Measurements from ENCODE around the gene SUCLG1. TPM values are rescaled to one million over a fixed set of nuclear protein-coding genes. Genes with fewer than 3 reads are reported as not detected.

SUCLG1 gene
- total RNA-seq, 1 donor from 2014 or later: 50.6 TPM

DNA sequence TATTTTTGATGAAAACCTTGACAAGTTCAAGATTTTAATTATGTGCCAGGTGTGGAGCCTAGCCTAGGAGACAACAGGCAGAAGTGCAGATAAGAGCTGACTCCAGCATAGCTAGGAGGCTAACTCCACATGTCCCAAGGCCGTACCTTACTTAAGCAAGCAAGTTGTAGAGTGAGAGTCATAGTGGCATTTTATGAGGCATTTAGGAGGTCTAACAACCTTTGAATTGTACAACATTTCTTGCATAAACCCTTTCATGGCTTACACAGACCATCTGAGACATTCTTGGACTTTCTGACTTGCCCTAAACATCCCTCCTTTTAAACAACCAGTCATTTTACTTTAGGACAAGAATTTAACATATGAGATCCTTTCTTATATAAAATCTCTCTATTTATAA is 8.3 kb upstream of the SUCLG1 start:
- TF ChIP-seq EZH2 (IDR thresholded peaks at IDR 0.05; ENCODE audit: insufficient read depth, low read length): no peak
- Mint-ChIP-seq H3K9me3 (ENCODE audit: unreplicated experiment) (peaks cover 23% of the 10 kb centered on the region), H3K27ac (ENCODE audit: unreplicated experiment) (no peak overlapping the region), H3K4me3 (ENCODE audit: unreplicated experiment) (no peak overlapping the region), H3K36me3 (ENCODE audit: low read depth, unreplicated experiment) (peaks cover 3% of the 10 kb centered on the region), H3K27me3 (ENCODE audit: low read depth, unreplicated experiment) (no peaks in the 10 kb centered on the region), H3K4me1 (ENCODE audit: low read depth, unreplicated experiment) (peaks cover 5% of the 10 kb centered on the region)
- Histone ChIP-seq H3K4me3 (ENCODE audit: insufficient read depth, low read depth, low read length) (no peak overlapping the region), H3K4me1 (ENCODE audit: insufficient read depth, low read length) (no peaks in the 10 kb centered on the region), H3K36me3 (ENCODE audit: insufficient read depth, low read length) (no peaks in the 10 kb centered on the region), H3K4me2 (ENCODE audit: low read length) (no peak overlapping the region), H3K27me3 (ENCODE audit: insufficient read depth, low read length) (no peaks in the 10 kb centered on the region), H3K9ac (ENCODE audit: low read length) (no peak overlapping the region), H4K20me1 (ENCODE audit: insufficient read depth, low read length) (no peaks in the 10 kb centered on the region), H3K9me3 (ENCODE audit: insufficient read depth, low read depth, low read length) (peaks cover 4% of the 10 kb centered on the region), H2AFZ (ENCODE audit: low read depth, low read length) (no peak overlapping the region), H3K27ac (ENCODE audit: low read depth, low read length) (no peak overlapping the region), H3K79me2 (ENCODE audit: insufficient read depth, low read length) (no peaks in the 10 kb centered on the region)
- no peak for FAIRE-seq
- no peak for DNase-seq (ENCODE audit: low read depth)

DNA sequence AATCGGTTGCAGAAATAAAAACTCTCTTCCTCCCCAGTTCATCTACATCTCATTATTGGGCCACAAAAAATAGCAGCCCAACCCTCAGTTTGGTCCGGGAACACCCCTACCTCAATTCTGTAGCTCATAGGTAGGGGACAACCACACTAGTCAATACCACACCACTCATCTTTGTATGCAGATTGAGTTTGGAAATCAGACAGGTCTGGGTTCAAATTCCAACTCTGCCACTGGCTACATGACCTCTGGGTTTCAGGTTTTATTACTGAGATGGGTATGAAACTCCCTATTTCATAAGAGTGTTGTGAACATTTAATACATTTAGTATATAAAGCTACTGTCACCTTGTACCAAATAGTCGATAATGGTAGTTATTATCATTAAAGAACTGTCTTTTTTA is 2.2 kb upstream of the SUCLG1 start:
- DNase-seq (ENCODE audit: low read depth) (no peak), FAIRE-seq (no peak)
- H4K20me1 ChIP-seq (ENCODE audit: insufficient read depth, low read length): peaks cover 16% of the 10 kb centered on the region
- peaks cover 26% of the 10 kb centered on the region for H3K79me2 ChIP-seq (ENCODE audit: insufficient read depth, low read length)
- no peaks in the 10 kb centered on the region for H3K9me3 ChIP-seq (ENCODE audit: insufficient read depth, low read depth, low read length)
- Mint-ChIP-seq H3K36me3 (ENCODE audit: low read depth, unreplicated experiment) (no peaks in the 10 kb centered on the region), H3K27me3 (ENCODE audit: low read depth, unreplicated experiment) (no peaks in the 10 kb centered on the region), H3K27ac (ENCODE audit: unreplicated experiment) (no peak overlapping the region), H3K9me3 (ENCODE audit: unreplicated experiment) (peaks cover 3% of the 10 kb centered on the region), H3K4me3 (ENCODE audit: unreplicated experiment) (no peak overlapping the region), H3K4me1 (ENCODE audit: low read depth, unreplicated experiment) (peaks cover 9% of the 10 kb centered on the region)
- no peak overlapping the region for H3K4me3 ChIP-seq (ENCODE audit: insufficient read depth, low read depth, low read length)
- no peaks in the 10 kb centered on the region for H3K27me3 ChIP-seq (ENCODE audit: insufficient read depth, low read length)
- H3K9ac ChIP-seq (ENCODE audit: low read length): no peak overlapping the region
- peaks cover 5% of the 10 kb centered on the region for H3K4me1 ChIP-seq (ENCODE audit: insufficient read depth, low read length)
- no peak overlapping the region for H3K27ac ChIP-seq (ENCODE audit: low read depth, low read length)
- H2AFZ ChIP-seq (ENCODE audit: low read depth, low read length): no peak overlapping the region
- TF ChIP-seq EZH2 (IDR thresholded peaks at IDR 0.05; ENCODE audit: insufficient read depth, low read length): no peak
- TF ChIP-seq, protein P1, sequence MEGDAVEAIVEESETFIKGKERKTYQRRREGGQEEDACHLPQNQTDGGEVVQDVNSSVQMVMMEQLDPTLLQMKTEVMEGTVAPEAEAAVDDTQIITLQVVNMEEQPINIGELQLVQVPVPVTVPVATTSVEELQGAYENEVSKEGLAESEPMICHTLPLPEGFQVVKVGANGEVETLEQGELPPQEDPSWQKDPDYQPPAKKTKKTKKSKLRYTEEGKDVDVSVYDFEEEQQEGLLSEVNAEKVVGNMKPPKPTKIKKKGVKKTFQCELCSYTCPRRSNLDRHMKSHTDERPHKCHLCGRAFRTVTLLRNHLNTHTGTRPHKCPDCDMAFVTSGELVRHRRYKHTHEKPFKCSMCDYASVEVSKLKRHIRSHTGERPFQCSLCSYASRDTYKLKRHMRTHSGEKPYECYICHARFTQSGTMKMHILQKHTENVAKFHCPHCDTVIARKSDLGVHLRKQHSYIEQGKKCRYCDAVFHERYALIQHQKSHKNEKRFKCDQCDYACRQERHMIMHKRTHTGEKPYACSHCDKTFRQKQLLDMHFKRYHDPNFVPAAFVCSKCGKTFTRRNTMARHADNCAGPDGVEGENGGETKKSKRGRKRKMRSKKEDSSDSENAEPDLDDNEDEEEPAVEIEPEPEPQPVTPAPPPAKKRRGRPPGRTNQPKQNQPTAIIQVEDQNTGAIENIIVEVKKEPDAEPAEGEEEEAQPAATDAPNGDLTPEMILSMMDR (IDR thresholded peaks at IDR 0.05; ENCODE audit: insufficient read depth, low read depth, low read length): no peak
- H3K4me2 ChIP-seq (ENCODE audit: low read length): no peak overlapping the region
- no peaks in the 10 kb centered on the region for H3K36me3 ChIP-seq (ENCODE audit: insufficient read depth, low read length)

DNA sequence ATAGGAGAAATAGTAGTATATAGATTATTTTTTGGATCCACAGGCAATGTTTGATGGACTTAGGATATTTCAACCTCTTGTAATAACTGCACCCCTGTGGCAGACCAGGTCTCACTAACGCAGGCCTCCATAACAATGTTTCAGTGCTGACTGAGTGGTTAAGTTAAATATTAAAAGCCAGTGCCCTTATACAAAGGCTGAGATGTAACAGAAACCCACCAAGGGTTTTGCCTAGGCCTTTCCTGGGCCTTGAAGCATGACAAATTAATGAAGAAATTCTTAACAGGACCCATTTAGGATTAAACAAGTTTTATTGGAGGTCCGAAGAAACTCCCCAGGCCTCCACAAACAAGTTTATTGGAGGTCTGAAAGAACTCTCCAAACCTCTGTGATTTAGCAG is 1.6 kb upstream of the SUCLG1 start:
- H3K4me3 Mint-ChIP-seq (ENCODE audit: unreplicated experiment): no peak overlapping the region
- Histone ChIP-seq H3K9ac (ENCODE audit: low read length) (no peak overlapping the region), H3K36me3 (ENCODE audit: insufficient read depth, low read length) (no peaks in the 10 kb centered on the region), H3K27me3 (ENCODE audit: insufficient read depth, low read length) (no peaks in the 10 kb centered on the region), H3K4me2 (ENCODE audit: low read length) (no peak overlapping the region), H3K4me3 (ENCODE audit: insufficient read depth, low read depth, low read length) (no peak overlapping the region), H3K79me2 (ENCODE audit: insufficient read depth, low read length) (peaks cover 33% of the 10 kb centered on the region), H3K27ac (ENCODE audit: low read depth, low read length) (no peak overlapping the region), H3K4me1 (ENCODE audit: insufficient read depth, low read length) (peaks cover 5% of the 10 kb centered on the region), H3K9me3 (ENCODE audit: insufficient read depth, low read depth, low read length) (no peaks in the 10 kb centered on the region), H4K20me1 (ENCODE audit: insufficient read depth, low read length) (peaks cover 16% of the 10 kb centered on the region), H2AFZ (ENCODE audit: low read depth, low read length) (no peak overlapping the region)
- DNase-seq (ENCODE audit: low read depth) (no peak), FAIRE-seq (no peak)
- no peak overlapping the region for H3K27ac Mint-ChIP-seq (ENCODE audit: unreplicated experiment)
- no peaks in the 10 kb centered on the region for H3K36me3 Mint-ChIP-seq (ENCODE audit: low read depth, unreplicated experiment)
- H3K4me1 Mint-ChIP-seq (ENCODE audit: low read depth, unreplicated experiment): peaks cover 9% of the 10 kb centered on the region
- TF ChIP-seq, protein P1 (IDR thresholded peaks at IDR 0.05; ENCODE audit: insufficient read depth, low read depth, low read length): no peak
- no peak for TF ChIP-seq EZH2 (IDR thresholded peaks at IDR 0.05; ENCODE audit: insufficient read depth, low read length)
- peaks cover 3% of the 10 kb centered on the region for H3K9me3 Mint-ChIP-seq (ENCODE audit: unreplicated experiment)
- no peaks in the 10 kb centered on the region for H3K27me3 Mint-ChIP-seq (ENCODE audit: low read depth, unreplicated experiment)

Data from astrocyte (in vitro differentiated cells and primary cell).